Common myeloid progenitor, CD34-positive (primary cell): ENCODE measurements around the gene ACP2.
"Not testable (repeated sequence)": the region's sequence is repeated elsewhere in the genome, so short reads cannot be mapped to it uniquely, and the experiment has no call there.

Experiments
- CTCF ChIA-PET: fragments of 350-600 bp; sonication (Branson Sonifier 250); formaldehyde crosslinking; loops from one replicate; lab custom pipeline; 2021; ENCODE audit warnings: antibody characterized with exemption; lab: Charles Lee
- POLR2A ChIA-PET: fragments of 350-600 bp; sonication (Branson Sonifier 250); formaldehyde crosslinking; loops from one replicate; lab custom pipeline; 2021; ENCODE audit warnings: antibody characterized with exemption; lab: Charles Lee
- DNase-seq, 3 donors: peaks; one replicate each; pipeline versions ENCODE4 v3.0.0 to v3.0.0-alpha.2; 2013
- H3K27ac ChIP-seq, 2 experiments: 1 replicate in 1 of 2; 2 replicates in 1 of 2; pipeline ENCODE4 v1.7.0; 2013; ENCODE audit warnings: inconsistent platforms in 2 of 2, low read length in 2 of 2, mild to moderate bottlenecking in 2 of 2, low read depth in 1 of 2, moderate library complexity in 1 of 2; ENCODE audit not compliant: severe bottlenecking in 2 of 2, insufficient read depth in 1 of 2, poor library complexity in 1 of 2
- H3K27me3 ChIP-seq, 5 experiments: replicated peaks in 2 of 5; 1 replicate in 3 of 5; 2 replicates in 2 of 5; pipeline versions ENCODE4 v1.6.1 to v1.7.0; 2013; ENCODE audit warnings: low read length in 4 of 5, mild to moderate bottlenecking in 2 of 5, moderate library complexity in 2 of 5, inconsistent platforms in 1 of 5; ENCODE audit not compliant: insufficient read depth in 5 of 5, control insufficient read depth in 4 of 5
- H3K36me3 ChIP-seq, 4 experiments: 1 replicate in 2 of 4; 2 replicates in 2 of 4; pipeline versions ENCODE4 v1.6.1 to v1.7.0; 2013; ENCODE audit warnings: low read length in 3 of 4, control low read depth in 1 of 4, mild to moderate bottlenecking in 1 of 4; ENCODE audit not compliant: control insufficient read depth in 4 of 4, insufficient read depth in 4 of 4
- H3K4me1 ChIP-seq, 4 experiments: 1 replicate in 3 of 4; 2 replicates in 1 of 4; pipeline versions ENCODE4 v1.6.1 to v1.7.1; 2013; ENCODE audit warnings: low read length in 3 of 4, mild to moderate bottlenecking in 3 of 4, control low read depth in 1 of 4, inconsistent platforms in 1 of 4, moderate library complexity in 1 of 4; ENCODE audit not compliant: control insufficient read depth in 4 of 4, insufficient read depth in 4 of 4; ENCODE audit errors: control extremely low read depth in 1 of 4
- H3K4me3 ChIP-seq, 7 experiments: 1 replicate in 4 of 7; 2 replicates in 3 of 7; pipeline versions ENCODE4 v1.5.1 to v1.7.0; 2013; ENCODE audit warnings: mild to moderate bottlenecking in 7 of 7, low read length in 6 of 7, moderate library complexity in 6 of 7, inconsistent platforms in 2 of 7, low read depth in 2 of 7, control low read depth in 1 of 7; ENCODE audit not compliant: insufficient read depth in 4 of 7, control insufficient read depth in 1 of 7; ENCODE audit errors: extremely low read depth in 1 of 7
- H3K9me3 ChIP-seq, 5 experiments: 1 replicate in 4 of 5; 2 replicates in 1 of 5; pipeline versions ENCODE4 v1.6.1 to v1.7.1; 2013; ENCODE audit warnings: low read length in 4 of 5, mild to moderate bottlenecking in 2 of 5, inconsistent platforms in 1 of 5, low read depth in 1 of 5, moderate library complexity in 1 of 5; ENCODE audit not compliant: control insufficient read depth in 4 of 5, insufficient read depth in 2 of 5; ENCODE audit errors: control extremely low read depth in 1 of 5
- whole genome bisulfite sequencing: methylation state at CpG from one replicate; pipeline ENCODE4 v1.1.5; 2013; ENCODE audit not compliant: insufficient coverage; 5-methylcytosine and 5-hydroxymethylcytosine counted together

ACP2 gene

DNA sequence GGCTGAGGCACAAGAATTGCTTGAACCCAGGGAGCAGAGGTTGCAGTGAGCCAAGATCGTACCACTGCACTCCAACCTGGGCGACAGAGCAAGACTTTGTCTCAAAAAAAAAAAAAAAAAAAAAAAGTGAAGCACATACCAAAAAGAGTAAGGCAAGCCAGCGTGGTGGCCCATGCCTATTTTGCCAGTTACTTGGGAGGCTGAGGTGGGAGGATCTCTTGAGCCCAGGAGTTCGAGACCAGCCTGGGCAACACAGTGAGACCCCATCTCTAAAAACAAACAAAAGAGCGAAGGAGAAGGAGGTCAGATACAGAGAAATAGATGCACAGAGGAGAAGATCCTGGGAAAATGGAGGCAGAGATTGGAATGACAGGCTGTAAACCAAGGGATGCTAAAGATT, 42.0 kb downstream of the ACP2 start:
- CTCF ChIA-PET, DNase-seq, H3K36me3 ChIP-seq, H3K4me1 ChIP-seq, H3K4me3 ChIP-seq, H3K27ac ChIP-seq, H3K27me3 ChIP-seq, H3K9me3 ChIP-seq, POLR2A ChIA-PET: not testable (repeated sequence)
- WGBS = 100% methylated on average over 3 of the region's 5 CpGs

DNA sequence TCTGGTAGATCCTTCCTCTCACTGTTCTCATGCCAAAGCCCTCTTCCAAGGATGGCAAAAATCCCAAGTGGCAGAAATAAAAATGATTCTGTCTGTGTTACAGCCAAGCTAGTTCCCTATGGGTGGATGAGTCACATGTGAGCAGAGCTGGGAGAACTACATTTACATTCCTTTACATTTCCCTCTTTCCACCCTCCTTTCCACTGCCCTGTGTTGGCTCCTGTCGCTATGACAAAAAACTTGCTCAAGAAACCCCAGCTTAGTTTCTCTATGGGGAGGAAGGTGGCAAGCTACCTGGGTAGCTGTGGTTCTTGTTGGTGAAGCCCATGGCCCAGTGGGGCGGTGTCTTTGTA, 44.0 kb downstream of the ACP2 start:
- 90% methylated on average over 2 of the region's 2 CpGs for WGBS

GRCh38 chr11:47202576-47202975, 46.0 kb downstream of the ACP2 start:
- no peaks in the 10 kb centered on the region for H3K4me1 ChIP-seq
- ChIA-PET CTCF (interaction anchor here (1.0 to 1.9 kb wide), 2 partner anchors 9 to 15 kb away, joined by 3 to 6 read pairs; no protein-coding TSS in a partner anchor), POLR2A (no interaction called here)

More for the DNA sequence above, 44.0 kb downstream of the ACP2 start:
- no peak overlapping the region for H3K27ac ChIP-seq
- POLR2A ChIA-PET = interaction anchor here (0.6 kb wide), 1 partner anchor 393 kb away, joined by 3 read pairs; no protein-coding TSS in a partner anchor
- no peaks in the 10 kb centered on the region for H3K36me3 ChIP-seq
- no peaks in the 10 kb centered on the region for H3K4me1 ChIP-seq
- H3K4me3 ChIP-seq = no peak overlapping the region
- CTCF ChIA-PET = interaction anchor here (0.8 to 1.6 kb wide), 4 partner anchors 11 to 250 kb away, joined by 3 to 5 read pairs (median 4); no protein-coding TSS in a partner anchor
- H3K9me3 ChIP-seq = no peaks in the 10 kb centered on the region
- no peak for DNase-seq
- no peaks in the 10 kb centered on the region for H3K27me3 ChIP-seq

GRCh38 chr11:47201015-47201414, 47.6 kb downstream of the ACP2 start:
- Histone ChIP-seq H3K27ac (no peak overlapping the region), H3K36me3 (no peaks in the 10 kb centered on the region), H3K9me3 (no peaks in the 10 kb centered on the region), H3K27me3 (no peaks in the 10 kb centered on the region), H3K4me3 (no peak overlapping the region), H3K4me1 (no peaks in the 10 kb centered on the region)
- ChIA-PET POLR2A (no interaction called here), CTCF (interaction anchor here (0.9 kb wide), 1 partner anchor 21 kb away, joined by 3 read pairs; no protein-coding TSS in a partner anchor)
- no peak for DNase-seq
- 83% methylated on average over 1 of the region's 4 CpGs for WGBS

More at GRCh38 chr11:47202576-47202975, 46.0 kb downstream of the ACP2 start:
- Histone ChIP-seq H3K4me3 (no peak overlapping the region), H3K27me3 (no peaks in the 10 kb centered on the region), H3K27ac (no peak overlapping the region), H3K36me3 (no peaks in the 10 kb centered on the region), H3K9me3 (no peaks in the 10 kb centered on the region)
- 100% methylated on average over 2 of the region's 5 CpGs for WGBS
- no peak for DNase-seq

GRCh38 chr11:47198161-47198560, 50.5 kb downstream of the ACP2 start:
- 100% methylated on average over 3 of the region's 9 CpGs for WGBS
- H3K27me3 ChIP-seq = not testable (repeated sequence)

GRCh38 chr11:47192111-47192510, 56.5 kb downstream of the ACP2 start:
- ChIA-PET CTCF (interaction anchor here (0.9 kb wide), 1 partner anchor 220 kb away, joined by 3 read pairs; no protein-coding TSS in a partner anchor), POLR2A (no interaction called here)
- no peaks in the 10 kb centered on the region for H3K36me3 ChIP-seq
- DNase-seq = no peak
- no CpG with 5 or more reads among the region's 4 CpGs for WGBS
- no peaks in the 10 kb centered on the region for H3K9me3 ChIP-seq
- H3K27me3 ChIP-seq = peaks cover 0 to 22% (median 12%) of the 10 kb centered on the region in 5 experiments
- H3K4me1 ChIP-seq = peaks cover 0 to 7% (median 6%) of the 10 kb centered on the region in 4 experiments
- no peak overlapping the region for H3K4me3 ChIP-seq
- H3K27ac ChIP-seq = no peak overlapping the region

More at GRCh38 chr11:47198161-47198560, 50.5 kb downstream of the ACP2 start:
- CTCF ChIA-PET = interaction anchor here (0.6 kb wide), 1 partner anchor 570 kb away, joined by 3 read pairs; no protein-coding TSS in a partner anchor
- H3K4me3 ChIP-seq, H3K36me3 ChIP-seq, H3K4me1 ChIP-seq, H3K27ac ChIP-seq, H3K9me3 ChIP-seq, DNase-seq, POLR2A ChIA-PET: not testable (repeated sequence)

DNA sequence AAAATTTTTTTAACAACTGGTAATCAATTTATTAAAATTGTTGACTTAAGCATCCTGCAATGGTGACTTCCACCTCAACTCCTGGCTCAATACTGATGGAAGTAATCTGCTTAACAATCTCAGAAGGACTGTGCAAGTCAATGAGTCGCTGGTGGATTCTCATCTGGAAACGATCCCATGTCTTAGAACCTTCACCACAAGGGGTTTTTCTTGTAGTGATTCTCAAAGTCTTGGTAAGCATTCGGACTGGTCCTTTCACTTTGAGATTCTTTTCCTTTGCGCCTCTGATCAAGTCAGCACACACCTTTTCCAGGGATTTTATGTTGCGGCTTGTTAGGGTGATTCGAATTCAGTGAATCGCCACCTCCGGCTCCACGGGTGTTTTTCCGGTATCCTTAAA, 57.5 kb downstream of the ACP2 start:
- POLR2A ChIA-PET, H3K36me3 ChIP-seq, H3K27ac ChIP-seq, H3K9me3 ChIP-seq, CTCF ChIA-PET, H3K4me3 ChIP-seq, DNase-seq: not testable (repeated sequence)
- Histone ChIP-seq H3K27me3 (peaks cover 0 to 30% (median 15%) of the 10 kb centered on the region in 5 experiments), H3K4me1 (peaks cover 0 to 17% (median 14%) of the 10 kb centered on the region in 4 experiments)
- 90% methylated on average over 10 of the region's 10 CpGs for WGBS
